NCI-H2227 (cell line): Measurements from ENCODE around the gene HES2.
A peak's percentile ranks its signal among the peaks of the same experiment; 100 is the strongest.
"Not testable (repeated sequence)": the region's sequence is repeated elsewhere in the genome, so short reads cannot be mapped to it uniquely, and the experiment has no call there.

ENCODE experiments used
- DNase-seq: peaks from one replicate; lab custom pipeline; 2025; ENCODE audit not compliant: unreplicated experiment; lab: John Stamatoyannopoulos, UW

The HES2 gene

DNA sequence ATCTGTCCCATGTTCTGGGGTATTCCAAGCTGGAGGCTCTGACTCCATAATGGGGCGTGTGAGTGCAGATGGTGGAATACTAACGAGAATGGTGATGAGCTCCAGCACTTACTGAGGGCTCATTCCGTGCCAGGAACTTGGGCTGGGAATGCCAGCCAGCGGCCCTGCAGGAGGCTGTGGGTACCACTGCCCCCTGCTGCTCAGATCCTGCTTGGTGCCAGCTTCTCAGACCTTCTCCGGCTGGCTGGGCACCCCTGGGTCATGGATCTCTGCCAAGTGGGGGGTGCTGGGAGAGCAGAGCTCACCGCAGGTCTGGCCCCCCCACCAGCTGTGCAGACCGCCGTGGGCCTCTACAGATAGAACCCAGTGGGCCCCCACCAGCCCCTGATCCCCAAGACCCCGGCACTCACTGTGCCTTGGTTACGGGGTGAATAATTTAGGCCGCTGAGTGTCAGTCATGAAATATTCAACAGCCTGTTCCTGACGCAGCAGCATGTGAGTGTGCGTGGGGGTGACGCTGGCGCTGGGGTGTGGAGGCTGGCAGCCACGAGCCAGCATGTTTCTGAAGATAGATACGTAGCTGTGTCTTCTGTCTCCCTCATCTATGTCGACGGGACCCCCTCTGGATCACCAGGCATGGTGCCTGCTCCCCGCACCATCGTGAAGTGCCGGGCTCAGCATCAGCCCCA, 17.4 kb upstream of the HES2 start:
- not testable (repeated sequence) for DNase-seq

DNA sequence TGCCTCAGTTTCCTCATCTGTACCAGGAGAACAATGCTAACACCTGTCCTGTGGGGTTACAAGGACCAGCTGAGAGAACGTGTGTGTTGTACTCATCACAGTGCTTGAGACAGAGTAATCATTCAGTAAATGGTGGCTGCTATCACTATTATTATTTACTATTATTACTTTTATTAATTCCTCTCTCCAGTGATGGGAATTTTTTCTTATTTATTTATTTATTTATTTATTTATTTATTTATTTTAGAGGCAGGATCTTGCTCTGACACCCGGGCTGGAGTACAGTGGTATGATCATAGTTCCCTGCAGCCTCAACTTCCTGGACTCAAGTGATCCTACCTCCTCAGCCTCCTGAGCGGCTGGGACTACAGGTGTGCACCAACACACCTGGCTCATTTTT, 16.6 kb upstream of the HES2 start:
- not testable (repeated sequence) for DNase-seq

DNA sequence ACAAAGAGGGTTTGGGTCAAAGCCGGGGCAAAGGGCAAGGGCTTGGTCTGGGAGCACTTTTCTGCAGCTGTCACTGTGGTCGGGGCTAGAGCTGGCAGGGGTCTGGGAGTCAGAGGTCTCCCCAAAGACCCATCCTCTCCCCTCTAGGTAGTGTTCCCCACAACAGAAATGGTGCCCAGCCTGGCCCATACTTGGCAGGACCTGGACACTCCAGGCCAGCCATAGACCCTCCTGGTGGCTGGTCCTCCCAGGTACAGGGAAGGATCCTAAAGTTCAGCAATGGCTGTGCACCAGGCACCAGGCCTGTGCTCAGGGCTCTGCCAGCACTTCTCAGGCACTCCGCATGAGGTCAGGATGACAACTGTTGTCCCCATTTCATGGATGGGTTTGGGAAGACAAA, 15.8 kb upstream of the HES2 start:
- DNase-seq: no peak

GRCh38 chr1:6435129-6435528, 15.4 kb upstream of the HES2 start:
- DNase-seq: no peak

DNA sequence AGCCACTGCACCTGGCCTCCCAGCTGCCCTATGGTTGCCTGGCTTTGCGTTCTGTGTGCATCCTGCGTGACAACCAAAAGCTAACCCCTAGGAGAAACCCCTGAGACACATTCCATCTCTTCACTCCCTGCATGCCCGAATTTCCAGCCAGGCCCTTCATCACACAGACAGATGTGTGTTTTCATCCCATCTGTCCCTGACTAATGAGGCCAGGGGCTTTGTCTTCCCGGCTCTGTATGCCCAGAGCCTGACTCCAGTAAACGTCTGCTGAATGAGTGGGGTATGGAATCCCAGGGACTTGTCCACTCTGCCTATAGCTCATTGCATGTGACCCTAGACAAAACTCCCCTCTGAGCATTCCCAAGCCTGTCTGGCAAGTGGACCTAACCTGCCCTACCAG, 14.5 kb upstream of the HES2 start:
- DNase-seq: no peak

- not testable (repeated sequence) for DNase-seq
Observed at GRCh38 chr1:6431645-6432579, 12.2 kb upstream of the HES2 start.

GRCh38 chr1:6429660-6430411, 10.1 kb upstream of the HES2 start:
- DNase-seq: not testable (repeated sequence)

DNA sequence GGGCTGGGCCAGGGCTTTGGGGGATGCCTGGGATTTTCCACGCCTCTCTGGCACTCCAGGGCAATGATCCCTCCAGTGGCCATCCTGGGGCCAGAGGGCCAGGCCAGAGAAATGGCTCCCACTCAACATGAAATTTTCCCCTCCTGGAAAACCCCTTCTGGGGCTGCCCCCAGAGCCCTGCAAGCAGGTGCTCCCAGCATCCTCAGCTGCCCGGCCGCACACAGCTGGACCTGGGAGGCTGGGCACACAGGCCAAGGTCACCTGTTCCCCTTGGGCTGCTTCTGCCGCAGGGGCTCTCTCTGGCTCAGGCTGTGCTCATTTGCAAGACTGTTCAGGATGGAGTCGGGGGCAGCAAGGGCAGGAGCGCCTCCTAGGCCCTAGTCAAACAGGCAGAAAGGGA, 8.7 kb upstream of the HES2 start:
- DNase-seq: not testable (repeated sequence)

DNA sequence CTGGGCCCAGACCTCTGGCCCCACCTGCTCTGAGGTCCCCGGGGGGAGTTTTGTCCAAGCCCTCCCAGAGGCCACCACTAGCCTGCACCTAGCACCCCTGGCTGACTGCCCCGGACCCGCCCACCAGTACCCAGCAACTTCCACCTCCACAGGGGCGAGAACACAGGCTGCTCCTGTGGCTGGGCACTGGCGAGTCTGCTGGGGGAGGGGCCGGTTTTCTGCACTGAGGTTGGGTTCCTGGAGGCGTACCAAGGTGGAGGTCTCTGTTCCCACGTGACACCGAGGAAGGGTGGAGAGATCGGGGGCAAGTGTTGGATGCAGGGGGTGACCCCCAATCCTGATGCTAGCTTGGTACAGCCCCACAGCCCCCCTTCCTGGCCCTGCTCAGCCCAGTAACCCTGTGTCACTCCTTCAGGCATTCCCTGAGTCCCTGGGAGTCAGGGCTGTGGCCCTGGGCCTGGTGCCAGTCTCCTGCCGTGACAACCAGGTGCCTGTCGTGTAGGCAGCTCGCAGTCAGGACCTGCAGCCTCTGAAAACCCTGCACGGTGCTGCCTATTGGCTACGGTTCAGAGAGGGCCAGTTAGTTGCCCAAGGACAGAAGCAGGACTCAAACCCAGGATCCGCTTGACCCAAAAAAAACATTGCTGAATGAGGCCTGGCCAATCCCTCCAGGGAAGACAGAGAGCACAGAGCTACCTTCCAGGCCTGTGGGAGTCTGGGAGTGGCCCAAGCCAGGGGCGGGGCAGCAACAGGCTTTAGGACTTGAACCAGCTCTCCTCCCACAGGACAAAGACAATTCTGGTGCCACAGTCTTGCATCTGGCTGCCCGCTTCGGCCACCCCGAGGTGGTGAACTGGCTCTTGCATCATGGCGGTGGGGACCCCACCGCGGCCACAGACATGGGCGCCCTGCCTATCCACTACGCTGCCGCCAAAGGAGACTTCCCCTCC, 8.0 kb upstream of the HES2 start:
- no peak for DNase-seq

GRCh38 chr1:6426972-6427350, 7.2 kb upstream of the HES2 start:
- no peak for DNase-seq

DNA sequence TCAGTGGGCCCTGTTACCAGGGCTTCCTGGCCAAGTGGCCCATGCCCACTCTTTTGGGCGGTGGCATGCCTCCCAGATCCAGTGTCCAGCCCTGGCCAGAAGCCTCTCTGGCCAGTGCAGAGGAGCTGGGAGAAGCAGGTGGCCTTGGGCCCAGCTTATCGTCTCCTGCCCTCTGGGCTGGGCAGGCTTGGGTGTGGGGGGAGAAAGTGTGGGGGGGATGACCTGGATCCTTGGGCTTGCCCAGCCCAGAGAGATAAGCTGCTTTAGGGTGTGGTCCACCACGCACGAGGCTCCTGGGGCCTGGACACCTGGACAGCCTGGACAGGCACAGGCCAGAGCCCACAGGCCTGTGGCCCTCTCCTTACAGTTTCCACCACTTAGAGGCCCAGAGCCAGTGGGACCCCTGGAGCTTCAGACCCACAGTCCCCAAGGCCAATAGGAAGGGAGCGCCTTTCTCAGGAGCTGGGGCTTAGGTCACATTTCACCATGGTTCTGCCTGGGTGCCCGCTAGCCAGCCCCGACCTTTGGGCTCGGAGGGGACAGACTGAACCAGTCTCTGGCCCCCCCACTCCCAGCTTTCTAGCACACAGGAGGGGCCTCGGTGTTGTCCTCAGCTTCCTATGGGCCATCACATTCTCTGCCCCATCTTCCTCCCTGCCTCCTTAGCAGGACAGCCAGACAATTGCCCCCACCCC, 6.7 kb upstream of the HES2 start:
- no peak for DNase-seq

- DNase-seq: no peak
Observed at GRCh38 chr1:6425658-6426057, 5.9 kb upstream of the HES2 start.

GRCh38 chr1:6424619-6425593, 5.2 kb upstream of the HES2 start, which contains the start of gene ESPN:
TSS of gene ESPN (plus strand) at chr1:6424776. CDS start at chr1:6424956, 180 bp downstream.
- peak; percentile 61 for DNase-seq

GRCh38 chr1:6424000-6424565, 4.4 kb upstream of the HES2 start:
- DNase-seq: peak; percentile 34

- peak; percentile 65 for DNase-seq
Observed at GRCh38 chr1:6423321-6423999, 3.7 kb upstream of the HES2 start.

- no peak for DNase-seq
Observed at GRCh38 chr1:6421266-6421665, 1.5 kb upstream of the HES2 start.

- no peak for DNase-seq
Observed at GRCh38 chr1:6420454-6421042, 829 bp upstream of the HES2 start.
